HG02763 (cell line): ENCODE results near the gene DTX1.

Source experiments
- ATAC-seq: cut with Tn5 transposase; IDR thresholded peaks from one replicate; pipeline ENCODE4 v1.9.1; 2021; ENCODE audit warnings: mild to moderate bottlenecking, moderate library complexity; ENCODE audit not compliant: unreplicated experiment

Gene DTX1

GRCh38 chr12:113070117-113070906 lies 13.8 kb downstream of the DTX1 start:
- ATAC-seq, result no peak

DNA sequence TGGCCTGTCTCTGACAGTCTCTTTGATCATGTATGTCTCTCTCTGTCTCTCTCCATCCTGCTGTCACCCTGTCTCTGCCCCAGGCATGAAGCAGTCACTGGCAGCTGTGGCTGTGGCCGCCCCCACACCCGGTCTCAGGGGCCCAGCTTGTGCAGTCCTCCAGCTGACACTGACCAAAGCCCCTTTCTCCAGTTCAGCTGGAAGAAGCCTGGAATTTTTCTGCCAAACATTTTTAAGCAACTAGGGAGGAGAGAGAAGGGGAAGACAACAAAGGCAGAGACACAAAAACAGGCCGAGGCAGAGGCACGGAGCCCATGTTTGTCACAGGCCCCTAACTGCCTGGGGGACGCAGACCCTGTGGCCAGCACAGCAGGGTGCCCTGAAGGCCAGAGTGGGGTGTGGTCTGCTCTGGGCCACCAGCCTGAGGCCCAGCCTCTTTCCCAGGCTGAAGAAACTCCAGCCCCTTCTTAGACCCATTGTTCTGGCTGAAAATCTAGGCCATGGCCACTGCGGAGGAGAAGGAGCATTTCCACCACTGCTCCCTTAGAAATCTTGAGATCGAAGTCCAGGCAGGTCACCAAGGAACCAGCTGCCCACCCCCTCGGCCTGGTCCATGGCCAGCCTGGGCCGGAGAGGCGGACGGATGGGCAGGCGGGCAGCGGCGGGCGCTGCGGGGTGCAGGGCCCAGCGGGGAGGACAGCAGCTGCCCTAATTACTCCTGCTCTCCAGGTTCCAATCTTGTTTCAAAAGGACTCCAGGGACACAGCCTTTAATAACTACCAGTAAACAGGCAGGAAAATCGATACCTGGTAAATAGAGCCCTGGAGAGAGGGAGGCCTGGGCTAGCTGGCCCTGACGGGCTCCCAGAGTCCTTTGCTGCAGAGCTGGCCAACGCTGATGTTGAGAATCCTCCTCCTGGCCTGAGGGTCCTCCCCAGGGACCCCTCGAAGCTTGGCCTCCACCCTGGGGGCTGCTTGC lies 14.9 kb downstream of the DTX1 start:
- ATAC-seq, result no peak

GRCh38 chr12:113072136-113072535 lies 15.6 kb downstream of the DTX1 start:
- ATAC-seq, result no peak

DNA sequence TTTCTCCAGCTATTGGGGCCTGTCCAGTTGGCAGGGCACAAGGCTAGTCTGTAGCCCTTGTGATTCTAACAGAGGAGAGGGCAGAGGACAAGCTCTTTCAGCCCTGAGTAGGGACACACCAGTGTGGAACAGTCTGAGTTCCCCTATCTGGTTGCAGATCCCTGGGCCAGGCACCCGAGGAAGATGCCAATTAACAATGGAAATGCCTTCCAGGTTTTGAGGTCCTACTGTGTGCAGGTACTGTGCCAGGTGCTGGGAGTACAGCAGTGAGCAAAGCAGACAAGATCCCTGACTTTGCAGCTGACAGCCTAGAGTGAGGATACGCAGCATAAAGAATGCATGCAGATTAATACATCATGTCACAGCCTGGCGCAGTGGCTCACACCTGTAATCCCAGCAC lies 17.1 kb downstream of the DTX1 start:
- ATAC-seq, result no peak

GRCh38 chr12:113075137-113075683 lies 18.7 kb downstream of the DTX1 start:
- peak; percentile 90 for ATAC-seq

GRCh38 chr12:113077057-113077858 lies 20.7 kb downstream of the DTX1 start:
- ATAC-seq, result no peak

DNA sequence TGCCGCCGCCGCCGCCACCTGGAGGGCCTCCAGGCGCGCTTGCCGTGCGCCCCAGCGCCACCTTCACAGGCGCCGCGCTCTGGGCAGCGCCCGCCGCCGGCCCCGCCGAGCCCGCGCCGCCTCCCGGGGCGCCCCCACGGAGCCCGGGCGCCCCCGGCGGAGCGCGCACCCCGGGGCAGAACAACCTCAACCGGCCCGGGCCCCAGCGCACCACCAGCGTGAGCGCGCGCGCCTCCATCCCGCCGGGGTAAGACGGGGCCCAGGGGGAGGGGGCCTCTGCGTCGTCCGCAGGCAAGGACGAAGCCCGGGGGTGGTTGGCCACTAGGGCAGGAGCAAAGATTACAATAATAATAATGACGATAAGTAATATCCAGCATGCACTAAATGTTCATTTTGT lies 21.3 kb downstream of the DTX1 start:
- ATAC-seq, result no peak

- ATAC-seq, result no peak
These were observed 25.3 kb downstream of the DTX1 start for GRCh38 chr12:113081873-113082272.

DNA sequence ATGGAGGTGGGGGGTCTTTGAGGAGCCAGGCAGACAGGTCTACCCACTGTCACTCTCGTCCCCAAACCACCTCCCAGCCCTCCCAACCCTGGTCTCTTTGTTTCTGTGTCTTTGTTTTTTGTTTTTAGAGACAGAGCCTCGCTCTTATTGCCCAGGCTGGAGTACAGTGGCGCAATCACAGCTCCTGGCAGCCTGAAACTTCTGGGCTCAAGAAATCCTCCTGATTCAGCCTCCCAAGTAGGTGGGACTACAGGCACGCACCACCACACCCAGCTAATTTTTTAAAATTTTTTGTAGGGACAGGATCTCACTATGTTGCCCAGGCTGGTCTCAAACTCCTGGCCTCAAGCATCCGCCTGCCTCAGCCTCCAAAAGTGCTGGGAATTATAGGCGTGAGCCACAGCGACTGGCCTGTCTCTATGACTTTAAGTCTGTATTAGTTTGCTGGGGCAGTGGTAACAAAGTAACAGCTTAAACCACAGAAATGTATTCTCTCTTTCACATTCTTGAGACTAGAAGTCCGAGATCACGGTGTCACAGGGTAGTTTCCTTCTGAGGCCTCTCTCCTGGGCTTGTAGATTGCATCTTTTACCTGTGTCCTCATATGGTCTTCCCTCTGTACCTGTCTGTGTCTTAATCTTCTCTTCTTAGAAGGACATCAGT lies 26.1 kb downstream of the DTX1 start:
- ATAC-seq, result peak; percentile 49

- no peak for ATAC-seq
These were observed 27.4 kb downstream of the DTX1 start for GRCh38 chr12:113083863-113084435.

- no peak for ATAC-seq
These were observed 30.0 kb downstream of the DTX1 start for GRCh38 chr12:113086249-113087164.

DNA sequence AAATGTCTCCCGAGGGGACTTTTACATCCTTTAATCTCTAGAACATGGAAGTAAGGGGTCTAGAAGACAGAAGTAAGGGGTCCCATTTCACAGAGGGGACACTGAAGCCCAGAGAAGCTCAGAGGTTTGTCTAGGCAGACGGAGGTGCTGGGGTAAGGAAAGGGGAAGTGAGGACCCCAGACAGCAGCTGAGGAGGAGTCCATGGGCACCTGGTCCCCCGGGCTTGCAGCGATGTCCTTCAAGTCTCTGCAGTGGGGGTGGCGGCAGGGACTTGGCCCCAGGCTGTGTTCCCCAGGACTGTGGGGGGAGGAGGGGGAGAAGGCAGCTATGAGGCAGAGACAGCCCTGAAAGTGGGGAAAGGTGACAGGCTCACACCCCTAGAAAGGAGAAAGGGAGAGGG lies 30.7 kb downstream of the DTX1 start:
- no peak for ATAC-seq

DNA sequence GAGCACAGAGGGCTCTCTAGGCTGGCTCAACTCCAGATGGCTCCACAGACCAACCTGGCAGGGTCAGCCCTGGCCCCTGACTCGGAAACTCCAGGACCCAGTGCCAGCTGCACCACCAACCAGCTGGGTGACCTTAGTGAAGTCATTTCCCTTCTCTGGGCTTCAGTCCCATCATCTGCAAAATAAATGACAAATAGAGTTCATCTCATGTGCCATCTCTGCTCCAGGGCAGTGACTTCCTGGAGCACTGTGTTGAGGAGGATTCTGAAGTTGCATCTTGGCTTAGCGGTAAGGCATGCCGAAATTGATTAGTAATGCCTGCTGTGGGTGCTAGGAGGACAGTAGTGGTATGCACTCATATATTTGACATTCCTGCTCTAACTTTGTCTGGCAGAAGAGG lies 31.5 kb downstream of the DTX1 start:
- no peak for ATAC-seq

DNA sequence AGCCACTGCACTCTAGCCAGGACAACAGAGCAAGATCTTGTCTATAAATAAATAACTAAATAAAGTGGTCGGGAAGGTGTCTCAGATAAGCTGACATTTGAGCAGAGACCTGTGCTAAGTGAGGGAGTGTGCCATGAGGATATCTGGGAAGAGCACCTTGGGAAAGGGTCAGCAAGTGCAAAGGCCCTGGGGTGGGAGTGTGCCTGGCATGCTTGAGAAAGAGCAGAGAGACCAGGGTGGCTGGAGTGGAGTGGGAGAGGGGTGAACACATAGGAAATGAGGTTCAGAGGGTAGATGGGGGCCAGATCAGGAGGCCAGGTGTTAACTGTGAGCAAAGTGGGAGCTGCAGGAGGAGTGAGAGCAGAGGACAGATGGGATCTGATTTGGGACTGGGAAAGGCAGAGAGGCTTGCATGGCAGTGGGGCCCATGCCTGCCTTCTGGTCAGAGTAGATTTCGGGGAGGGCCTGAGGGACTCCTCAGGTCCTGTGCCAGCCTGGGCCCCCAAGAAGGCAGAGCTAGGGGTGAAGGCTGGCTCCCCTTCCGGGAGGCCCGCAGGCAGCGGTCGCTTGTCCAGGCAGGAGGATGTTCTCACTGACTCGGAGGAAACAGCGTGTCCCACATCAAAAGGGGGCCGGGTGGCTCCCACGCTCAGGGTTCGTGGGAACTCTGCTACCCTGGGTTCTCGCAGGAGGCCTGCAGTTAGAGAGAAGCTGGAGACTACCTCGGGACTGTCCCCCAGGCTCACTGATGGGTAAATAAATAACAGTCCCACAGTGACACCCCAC lies 32.6 kb downstream of the DTX1 start:
- no peak for ATAC-seq

GRCh38 chr12:113089839-113090238 lies 33.3 kb downstream of the DTX1 start:
- ATAC-seq, result no peak

DNA sequence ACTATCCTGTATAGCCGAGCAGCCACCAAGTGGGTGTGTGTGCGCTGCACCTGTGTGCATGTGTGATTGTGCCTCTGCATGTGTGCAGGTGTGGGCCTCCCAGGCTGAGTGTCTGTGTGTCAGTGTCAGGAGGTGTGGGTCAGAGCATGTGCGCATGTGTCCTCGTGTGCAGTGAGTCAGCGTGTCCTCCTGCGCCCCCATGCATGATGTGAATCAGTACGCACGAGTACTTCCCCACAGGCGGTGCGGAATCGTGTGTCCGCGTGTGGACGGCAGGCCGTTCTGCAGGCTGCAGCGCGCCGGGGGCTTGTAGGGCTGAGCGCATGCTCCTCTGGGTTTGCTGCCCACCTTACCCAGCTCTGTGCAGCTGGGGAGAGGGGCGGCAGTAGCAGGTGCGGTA lies 34.2 kb downstream of the DTX1 start:
- no peak for ATAC-seq

GRCh38 chr12:113091506-113091905 lies 35.0 kb downstream of the DTX1 start:
- no peak for ATAC-seq
